ENCODE measurements around the gene DOCK9.

DOCK9 gene

GRCh38 chr13:98828614-98829013, 149.2 kb downstream of the DOCK9 start:
- H3K4me3 ChIP-seq (ENCODE audit: low read depth, low read length) = no peak overlapping the region
- no peak for TF ChIP-seq CTCF (IDR thresholded peaks at IDR 0.05; ENCODE audit: low read depth, low read length)

GRCh38 chr13:98827449-98827848, 150.4 kb downstream of the DOCK9 start:
- H3K4me3 ChIP-seq (ENCODE audit: low read depth, low read length) = no peak overlapping the region
- TF ChIP-seq CTCF (IDR thresholded peaks at IDR 0.05; ENCODE audit: low read depth, low read length) = no peak

GRCh38 chr13:98826146-98826545, 151.7 kb downstream of the DOCK9 start:
- no peak for TF ChIP-seq CTCF (IDR thresholded peaks at IDR 0.05; ENCODE audit: low read depth, low read length)
- no peak overlapping the region for H3K4me3 ChIP-seq (ENCODE audit: low read depth, low read length)

- no peak for TF ChIP-seq CTCF (IDR thresholded peaks at IDR 0.05; ENCODE audit: low read depth, low read length)
- no peak overlapping the region for H3K4me3 ChIP-seq (ENCODE audit: low read depth, low read length)
Observed at GRCh38 chr13:98825659-98826058, 152.2 kb downstream of the DOCK9 start.

- TF ChIP-seq CTCF (IDR thresholded peaks at IDR 0.05; ENCODE audit: low read depth, low read length) = no peak
- no peak overlapping the region for H3K4me3 ChIP-seq (ENCODE audit: low read depth, low read length)
Observed at GRCh38 chr13:98824376-98825160, 153.3 kb downstream of the DOCK9 start.

GRCh38 chr13:98823442-98823841, 154.4 kb downstream of the DOCK9 start:
- no peak overlapping the region for H3K4me3 ChIP-seq (ENCODE audit: low read depth, low read length)
- no peak for TF ChIP-seq CTCF (IDR thresholded peaks at IDR 0.05; ENCODE audit: low read depth, low read length)

- no peak overlapping the region for H3K4me3 ChIP-seq (ENCODE audit: low read depth, low read length)
- TF ChIP-seq CTCF (IDR thresholded peaks at IDR 0.05; ENCODE audit: low read depth, low read length) = no peak
Observed at GRCh38 chr13:98822225-98822606, 155.6 kb downstream of the DOCK9 start.

Measured in WI38 (cell line).